HG02642 (cell line): ENCODE results near the gene MRPS18A.

Experiments
- ATAC-seq: cut with Tn5 transposase; IDR thresholded peaks from one replicate; pipeline ENCODE4 v1.9.1; 2021; ENCODE audit warnings: mild to moderate bottlenecking; ENCODE audit not compliant: unreplicated experiment, poor library complexity

Gene MRPS18A

DNA sequence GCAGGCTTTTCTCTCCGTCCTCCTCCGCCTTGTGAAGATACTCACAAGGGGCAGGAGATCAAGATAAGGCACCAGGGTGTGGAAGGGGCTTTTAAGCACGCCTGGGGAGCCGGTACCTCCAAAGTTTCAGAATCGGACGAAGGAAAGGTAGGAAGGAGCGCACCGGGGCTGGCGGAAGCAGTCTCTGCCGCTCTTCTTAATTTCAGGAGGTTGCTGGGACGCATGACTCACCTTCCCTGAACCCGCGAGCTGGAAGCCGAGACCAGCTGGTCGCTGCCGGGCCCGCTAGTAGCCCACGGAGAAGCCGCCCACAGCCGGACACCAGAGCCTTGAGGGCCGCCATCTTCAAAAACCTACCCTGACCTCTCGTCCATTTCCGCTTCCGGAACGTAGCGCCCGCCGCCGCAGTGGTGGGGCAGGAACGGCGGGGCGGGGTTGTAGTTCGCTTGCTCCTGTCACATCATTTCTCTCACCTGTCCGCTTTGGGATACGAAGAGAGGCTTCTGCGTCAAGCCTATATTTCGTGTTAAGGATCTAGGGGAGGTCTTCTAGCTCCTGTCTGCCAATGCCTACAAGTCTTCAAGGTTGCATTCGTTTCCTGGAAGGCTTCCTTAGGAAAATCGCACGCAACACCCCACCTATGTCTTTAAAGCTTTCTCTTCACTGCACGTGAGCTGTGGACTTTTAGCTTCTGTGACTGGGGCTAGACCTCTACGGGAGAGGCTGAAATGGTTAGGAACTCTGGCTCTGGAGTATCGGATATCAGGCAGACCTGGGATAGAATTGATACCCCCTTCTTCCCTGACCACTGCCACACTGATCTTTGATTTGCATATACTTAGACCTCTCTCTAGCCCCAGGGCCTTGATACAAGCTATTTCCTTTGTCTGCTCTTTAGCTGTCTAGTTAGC lies at the start of gene MRPS18A:
MRPS18A (minus strand) TSS at position 355 of the 911 bp plus-strand sequence; CDS start at position 343, 12 bp downstream.
- ATAC-seq: peak; percentile 96

DNA sequence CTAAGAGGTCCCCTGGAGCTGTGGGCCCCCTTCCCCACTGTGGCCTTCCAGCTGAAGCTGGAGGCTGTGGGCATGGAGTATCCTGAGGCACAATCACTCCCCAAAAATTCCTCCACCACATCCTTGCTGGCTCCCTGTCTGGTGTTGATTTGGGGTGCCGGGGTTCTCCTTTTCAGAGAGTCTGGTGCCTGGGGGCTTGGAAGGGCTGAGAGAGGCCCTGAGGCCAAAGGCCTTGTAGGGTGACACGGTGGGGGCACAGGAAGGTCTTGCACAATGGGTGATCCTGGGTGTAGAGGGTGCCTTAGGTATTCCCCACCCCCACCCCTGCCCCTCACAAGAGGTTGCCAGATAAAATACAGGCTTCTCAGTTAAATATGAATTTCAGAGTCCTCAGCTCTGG lies 49.3 kb upstream of the MRPS18A start:
- ATAC-seq: no peak

DNA sequence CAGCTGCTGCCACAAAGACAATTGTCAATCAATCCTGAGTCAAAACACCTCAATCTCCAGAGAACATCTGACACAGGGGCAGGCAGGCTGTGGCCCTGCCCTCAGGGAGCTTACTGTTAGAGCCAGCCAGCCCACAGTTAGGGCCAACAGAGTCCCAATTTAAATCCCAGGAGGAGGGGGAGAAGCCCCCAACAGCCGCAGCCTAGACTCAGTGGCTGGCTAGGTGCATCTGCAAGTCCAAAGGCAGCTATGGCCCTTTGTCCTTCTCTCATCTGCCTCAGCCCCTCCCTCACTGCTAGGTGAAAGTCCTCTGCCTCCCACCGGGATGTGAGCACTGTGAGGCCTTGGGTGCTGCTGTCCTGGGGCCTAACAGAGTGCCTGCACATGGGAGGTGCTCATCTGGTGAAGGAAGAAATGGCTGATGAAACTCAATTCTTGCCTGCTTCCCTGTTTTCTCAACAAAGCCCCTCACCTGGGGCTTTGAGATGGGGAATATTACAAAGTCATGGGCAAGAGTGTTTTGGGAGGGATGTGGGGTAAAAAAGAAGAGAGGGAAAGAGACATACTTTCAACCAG lies 48.7 kb upstream of the MRPS18A start:
- ATAC-seq: no peak

DNA sequence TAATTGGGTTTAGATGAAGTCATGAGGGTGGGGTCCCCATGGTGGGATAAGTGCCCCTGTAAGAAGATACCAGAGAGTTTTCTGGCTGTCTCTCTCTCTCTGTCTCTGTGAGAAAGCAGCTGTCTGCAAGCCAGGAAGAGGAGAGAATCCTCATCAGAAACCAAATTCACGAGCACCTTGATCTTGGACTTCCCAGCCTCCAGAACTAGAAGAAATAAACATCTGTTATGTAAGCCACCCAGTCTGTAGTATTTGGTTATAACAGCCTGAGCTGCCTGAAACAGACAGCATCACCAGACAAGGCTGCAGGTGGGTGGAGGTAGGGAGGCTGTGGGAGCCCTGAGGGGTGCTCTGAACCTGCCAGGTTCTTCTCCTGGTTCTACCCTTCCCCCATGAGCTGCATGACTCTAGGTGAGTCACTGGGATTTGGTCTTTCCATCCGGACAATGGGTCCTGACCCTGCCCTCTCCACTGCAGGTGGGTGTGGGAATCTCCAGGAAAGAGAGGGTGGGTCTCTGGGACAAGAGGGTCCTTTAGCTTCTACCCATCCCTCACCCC lies 48.1 kb upstream of the MRPS18A start:
- no peak for ATAC-seq

DNA sequence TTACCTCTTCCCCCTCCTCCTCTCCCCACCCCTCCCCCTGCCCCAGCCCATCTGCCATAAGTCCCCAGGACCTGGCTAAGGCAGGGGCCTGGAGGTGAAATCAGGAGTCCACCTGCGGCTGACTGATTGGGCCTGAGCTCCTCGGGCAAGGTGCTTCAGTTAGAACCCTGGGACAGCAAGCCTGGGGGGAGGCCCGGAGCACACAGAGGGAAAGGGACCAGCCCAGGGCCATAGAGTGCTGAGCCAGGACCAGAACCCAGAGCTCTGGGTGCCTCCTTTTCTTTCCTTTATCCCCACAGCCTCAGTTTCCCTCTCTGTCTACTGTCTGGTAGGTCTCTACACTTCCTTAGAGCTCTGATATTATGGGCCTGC lies 46.7 kb upstream of the MRPS18A start:
- no peak for ATAC-seq

DNA sequence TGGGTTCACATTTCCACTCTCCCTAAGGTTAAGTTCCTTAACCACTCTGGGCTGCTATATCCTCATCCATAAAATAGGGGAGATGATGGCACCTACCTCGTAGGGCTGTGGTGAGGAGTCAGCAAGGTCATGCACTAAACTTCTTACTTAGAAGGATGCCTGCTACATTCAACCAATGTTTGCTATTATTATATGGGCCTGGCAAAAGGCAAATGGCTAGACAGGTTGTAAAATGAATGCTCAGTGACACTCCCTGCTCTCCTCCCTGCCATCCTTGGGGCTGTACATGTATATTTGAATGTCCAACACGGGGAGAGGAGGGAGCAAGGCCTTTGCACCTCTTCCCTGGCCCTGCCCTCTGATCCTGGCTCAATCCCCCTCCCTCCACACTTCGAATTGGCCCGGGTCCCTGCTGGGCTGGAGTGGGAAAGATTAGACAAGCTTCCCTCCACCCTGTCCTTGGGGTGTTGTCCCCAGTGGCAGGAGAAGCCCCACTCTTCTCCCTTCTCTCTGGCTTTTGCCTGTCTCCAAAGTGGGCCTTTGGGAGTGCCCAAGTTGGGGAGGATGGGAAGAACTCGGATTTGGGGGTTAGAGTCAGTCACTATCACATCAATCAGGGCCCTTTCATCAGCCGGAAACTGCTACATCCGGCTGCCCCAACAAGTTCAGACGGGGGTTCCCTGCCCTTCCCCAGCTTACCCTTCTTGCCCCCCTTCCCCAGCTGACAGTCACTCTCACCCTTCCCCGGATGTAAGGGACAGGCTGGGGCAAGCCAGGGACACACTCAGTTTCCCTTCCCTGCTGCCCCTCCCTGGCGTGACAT lies 46.1 kb upstream of the MRPS18A start:
- ATAC-seq: peak; percentile 77

DNA sequence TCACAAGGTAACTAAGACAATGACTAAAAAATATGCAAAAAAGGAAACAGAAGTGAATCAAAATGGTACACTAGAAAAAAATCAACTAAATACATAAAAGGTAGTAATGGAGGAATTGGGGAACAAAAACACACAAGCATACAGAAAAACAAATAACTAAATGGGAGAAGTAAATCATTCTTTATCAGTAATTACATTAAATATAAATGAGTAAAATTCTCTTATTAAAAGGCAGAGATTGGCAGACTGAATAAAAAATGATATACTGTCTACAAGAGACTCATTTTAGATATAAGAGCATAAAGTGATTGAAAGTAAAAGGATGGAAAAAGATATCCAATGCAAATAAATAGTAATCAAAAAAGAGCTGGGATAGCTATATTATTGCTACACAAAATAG lies 43.0 kb upstream of the MRPS18A start:
- ATAC-seq: no peak

DNA sequence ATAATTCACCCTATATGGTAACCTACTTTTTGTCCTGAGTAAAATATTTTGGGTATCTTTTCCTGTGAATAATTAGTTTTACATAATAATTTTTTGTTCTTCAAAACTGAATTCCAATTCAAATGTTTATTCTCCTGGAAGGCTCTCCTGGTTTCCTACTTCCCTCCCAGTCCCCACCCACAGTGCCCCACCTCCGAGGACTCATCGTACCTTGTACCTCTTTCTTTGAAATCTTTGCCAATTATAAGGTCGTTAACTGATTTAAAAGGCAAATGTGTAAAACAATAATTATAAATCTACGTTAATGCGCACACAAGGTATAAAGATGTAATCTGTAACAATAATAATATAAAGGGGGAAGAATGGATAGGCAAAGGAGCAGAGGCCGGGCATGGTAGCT lies 41.9 kb upstream of the MRPS18A start:
- ATAC-seq: no peak

DNA sequence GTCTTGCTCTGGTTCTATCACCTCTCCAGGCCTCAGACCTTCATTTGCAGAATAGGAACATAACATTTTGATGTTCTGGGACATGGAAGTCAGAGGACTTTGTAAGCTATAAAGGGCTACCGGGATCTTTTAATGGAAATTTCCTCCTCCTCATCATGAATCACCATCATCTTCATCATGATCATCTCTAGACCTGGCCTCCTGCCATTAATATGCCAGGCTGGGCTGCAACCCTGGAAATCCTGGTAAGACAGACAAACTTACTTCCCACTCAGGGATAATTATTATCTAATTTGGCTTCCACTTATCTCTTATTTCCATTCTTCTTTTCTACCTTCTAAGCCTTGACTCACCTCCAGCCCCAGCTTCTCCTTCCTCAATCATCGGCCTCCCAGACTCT lies 41.0 kb upstream of the MRPS18A start:
- ATAC-seq: no peak

DNA sequence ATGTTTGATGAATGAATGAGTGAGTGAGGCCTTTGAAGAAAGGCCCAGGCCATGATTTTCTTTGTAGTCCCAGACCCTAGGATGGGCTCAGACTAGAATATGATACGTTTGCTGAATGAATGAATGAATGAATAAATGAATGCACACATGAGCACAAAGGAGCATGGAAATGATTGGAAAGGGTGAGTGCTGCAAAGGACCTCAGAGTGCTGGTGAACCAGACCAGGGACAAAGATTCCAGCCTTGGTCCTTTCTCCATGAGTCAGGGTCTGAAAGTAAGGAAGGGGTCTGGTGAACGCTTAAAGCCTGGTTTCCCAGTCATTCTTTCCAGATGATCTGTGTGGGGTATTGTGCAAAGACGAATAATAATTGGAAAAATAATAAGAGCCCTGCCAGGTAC lies 40.0 kb upstream of the MRPS18A start:
- ATAC-seq: no peak

DNA sequence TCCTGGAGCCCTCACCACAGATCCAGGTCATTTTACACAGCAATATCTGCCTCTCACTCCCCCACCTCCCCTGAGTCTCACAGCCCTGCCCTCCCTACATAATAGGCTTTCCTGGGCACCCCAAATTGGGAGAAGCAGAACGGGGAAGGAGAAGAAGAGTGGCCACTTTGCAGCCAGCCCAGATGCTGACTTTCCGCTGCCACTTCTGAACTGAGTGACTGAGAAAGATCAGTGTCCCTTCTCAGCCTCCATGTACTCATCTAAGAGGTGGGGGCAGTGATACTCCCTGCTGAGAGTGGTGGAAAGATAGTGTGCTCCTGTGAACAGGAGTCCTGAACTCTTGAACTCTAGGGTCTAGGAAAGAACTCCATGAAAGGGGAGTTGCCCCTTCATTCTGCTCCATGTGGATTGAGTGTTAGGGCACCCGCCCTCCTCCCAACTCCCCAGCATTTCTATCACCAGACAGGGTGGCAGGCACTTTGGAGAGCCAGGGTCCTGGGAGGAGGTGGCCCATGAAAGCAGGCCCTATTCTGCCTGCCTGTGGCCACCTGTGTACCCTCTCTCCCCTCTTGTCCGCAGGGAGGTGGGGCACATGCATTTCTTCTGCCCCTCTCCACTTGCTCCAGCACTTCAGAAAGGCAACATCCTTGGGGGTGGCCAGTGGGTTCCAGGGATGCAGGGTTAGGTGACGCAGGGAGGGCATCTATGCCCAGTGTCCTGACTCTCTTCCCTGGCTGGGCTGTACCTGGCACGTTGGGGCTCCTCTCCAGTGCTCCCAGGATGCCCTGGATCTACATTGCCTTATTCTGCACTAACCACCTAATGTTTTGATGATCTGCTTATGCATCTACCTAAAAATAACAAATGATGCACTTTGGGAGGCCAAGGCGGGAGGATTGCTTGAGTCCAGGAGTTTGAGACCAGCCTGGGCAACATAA lies 38.3 kb upstream of the MRPS18A start:
- no peak for ATAC-seq

DNA sequence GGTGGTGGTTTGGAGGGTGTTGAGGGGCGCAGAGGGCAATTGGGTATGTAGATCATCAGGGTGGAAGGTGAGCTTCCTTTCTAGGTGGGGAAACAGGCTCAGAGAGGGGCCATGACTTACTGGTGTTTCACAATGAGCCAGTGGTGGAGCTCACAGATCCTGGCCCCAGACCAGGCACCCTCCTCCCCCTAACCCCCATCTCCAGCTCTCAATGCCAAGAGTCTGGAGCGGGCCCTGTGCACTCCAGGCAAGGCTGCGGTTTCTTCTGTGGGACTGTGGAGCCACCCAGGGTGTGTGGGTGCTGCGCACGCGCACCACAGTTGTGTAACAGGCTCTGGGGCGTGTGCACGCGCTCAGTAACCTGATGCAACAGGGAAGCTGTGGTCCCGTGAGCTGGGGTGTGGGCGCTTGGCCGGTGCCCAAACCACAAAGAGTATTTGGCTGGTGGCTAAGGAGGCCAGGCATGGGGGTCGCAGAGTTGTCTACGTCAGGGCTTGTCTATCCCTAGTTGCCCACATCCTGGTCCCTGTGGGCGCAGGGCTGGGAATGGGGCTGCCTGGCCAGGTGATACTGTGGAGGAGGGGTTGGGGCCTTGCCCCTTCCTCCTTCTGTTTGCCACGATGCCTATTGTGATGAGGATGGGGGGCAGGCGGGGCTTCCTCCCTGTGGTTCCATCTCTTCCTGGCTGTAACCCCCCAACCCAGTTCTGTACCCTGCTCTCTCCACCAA lies 37.5 kb upstream of the MRPS18A start:
- ATAC-seq: peak; percentile 79

DNA sequence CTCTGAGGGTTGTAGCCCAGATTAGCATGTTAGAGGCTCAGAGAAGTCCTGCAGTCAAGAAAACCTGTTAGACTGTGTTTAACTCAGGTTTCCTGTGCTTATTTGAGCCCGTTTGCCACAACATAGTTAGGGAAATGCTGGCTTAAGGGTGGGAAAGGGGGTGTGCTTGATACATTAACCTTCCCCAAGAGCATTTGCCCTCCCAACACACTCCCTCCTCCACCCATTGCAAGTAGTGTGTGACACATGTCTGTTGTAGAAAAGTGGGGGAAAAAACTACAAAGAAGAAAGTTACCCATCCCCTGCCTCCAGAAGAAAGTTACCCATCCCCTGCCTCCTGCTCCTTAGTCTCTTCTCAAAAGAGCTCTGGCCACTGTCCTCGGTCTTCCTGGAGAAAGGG lies 36.8 kb upstream of the MRPS18A start:
- no peak for ATAC-seq

DNA sequence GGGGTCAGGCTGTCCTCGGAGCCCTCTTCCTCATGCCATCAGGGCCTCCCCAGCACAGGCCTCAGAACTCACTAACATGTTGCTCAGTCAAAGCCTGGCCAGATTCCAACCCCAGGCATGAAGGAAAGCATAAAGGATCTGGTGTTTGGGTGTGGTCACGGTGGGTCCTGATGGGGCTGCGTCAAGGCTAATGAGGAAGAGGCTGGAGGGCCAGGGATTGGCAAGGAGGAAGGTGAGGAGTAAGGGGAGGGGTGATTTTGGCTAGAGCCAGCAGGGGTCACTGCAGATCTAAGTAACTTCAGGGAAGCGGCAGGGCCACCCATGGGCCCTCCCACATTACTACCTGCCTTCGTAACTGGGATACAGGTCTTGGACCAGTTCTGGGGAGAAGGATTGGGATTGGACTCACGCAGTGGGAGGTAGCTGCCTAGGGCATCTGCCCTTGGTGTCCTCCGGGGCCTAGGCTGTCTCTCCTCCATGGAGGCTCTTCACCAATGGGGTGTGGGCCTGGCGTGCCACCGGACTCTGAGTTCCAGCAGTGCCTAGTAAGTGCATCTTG lies 36.2 kb upstream of the MRPS18A start:
- peak; percentile 58 for ATAC-seq

DNA sequence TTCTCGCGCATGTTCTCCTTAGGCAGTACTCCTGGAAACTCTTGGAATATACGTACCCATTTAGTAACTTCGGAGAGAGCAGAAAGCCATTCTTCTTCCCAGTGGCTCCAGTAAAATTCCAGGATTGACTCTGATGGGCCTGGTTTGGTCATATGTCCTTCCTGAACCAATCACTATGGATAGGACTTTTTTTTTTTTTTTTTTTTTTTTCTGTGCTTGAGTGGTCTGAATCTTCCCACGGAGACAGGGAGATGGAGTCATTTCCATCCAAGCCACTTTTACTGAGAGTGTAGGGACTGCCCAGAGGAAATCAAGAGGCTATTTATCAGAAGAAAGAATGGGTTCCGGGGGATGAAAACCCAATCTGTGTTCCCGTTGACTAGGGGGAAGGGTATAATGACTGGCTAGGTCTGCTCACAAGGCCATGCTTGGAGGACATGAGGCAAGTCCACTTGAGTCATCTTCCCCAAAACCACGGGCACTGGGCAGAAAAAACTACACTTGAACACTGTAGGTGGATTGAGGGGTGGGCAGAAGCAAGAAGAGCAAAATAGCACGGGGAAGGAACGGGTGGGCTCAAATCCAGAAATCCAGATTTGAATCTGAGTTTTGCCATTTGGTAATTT lies 35.4 kb upstream of the MRPS18A start:
- no peak for ATAC-seq

DNA sequence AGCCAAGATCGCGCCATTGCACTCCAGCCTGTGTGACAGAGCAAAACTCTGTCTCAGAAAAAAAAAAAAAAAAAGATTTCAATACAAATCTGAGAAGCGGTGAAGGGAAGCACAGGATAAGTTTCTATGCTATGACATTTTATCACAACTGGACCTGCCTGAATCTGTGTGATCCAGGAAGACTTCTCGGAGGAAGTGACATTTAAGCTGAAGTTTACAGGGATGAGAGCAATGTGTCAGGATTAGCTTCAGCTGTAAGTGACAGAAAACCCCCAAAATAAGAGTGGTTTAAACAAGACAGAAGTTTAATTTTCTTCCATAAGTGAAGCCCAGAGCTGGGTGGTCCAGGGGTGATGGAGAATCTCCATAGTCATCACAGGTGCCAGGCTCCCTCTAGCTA lies 33.4 kb upstream of the MRPS18A start:
- no peak for ATAC-seq

DNA sequence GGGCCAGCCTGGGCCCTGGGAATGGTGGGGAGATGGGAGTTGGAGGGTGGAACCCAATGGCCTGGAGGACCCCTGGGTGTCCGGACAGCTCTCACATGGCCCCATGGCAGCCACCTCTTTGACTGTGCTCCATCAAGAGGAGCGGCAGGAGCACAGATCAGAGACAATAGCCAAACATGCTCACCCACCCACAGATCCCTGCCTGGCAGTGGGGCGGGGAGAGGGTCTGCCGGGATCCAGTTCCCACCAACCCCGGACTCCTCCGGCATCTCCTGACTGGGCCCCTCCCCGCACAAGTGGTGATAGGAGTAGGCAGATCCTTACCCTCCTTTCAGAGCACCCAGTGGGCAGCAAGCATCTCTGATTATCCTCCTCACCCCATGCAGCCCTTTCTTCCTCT lies 31.9 kb upstream of the MRPS18A start:
- no peak for ATAC-seq

DNA sequence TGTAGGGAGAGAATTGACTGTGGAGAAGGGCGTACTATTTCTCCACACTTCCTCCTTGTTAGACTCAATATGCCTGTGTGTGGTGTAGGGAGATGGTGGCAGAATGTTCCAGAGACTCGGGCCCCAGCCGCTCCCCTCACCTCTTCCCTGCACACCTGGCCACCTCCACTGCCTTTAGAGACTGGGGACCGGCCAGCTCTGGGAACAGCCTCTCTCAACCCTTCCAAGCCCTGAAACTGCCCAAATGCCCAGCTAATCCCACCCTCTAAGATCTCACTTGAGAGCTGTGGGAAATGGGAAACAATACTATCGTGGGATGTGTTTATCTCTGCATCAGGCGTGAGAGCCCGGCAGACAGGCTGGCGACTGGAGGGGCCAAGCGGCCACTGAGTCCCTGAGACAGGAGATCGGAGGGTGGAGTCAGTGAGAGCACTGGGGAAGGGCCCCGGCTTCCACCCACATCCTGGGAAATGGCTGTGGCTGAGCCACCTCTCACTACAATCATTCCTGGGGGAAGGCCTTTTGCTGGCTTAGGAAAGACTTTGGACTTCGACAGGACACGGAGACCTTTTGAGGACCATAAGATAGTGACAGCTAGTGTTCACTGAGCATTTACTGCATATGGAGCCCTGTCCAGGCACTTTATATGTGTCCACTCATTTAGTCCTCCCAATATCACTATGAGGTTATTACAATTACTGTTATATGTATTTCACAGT lies 31.0 kb upstream of the MRPS18A start:
- ATAC-seq: no peak
